GM12864 (cell line): ENCODE data around the gene PPP1R3G.
"Not testable (repeated sequence)": the region's sequence is repeated elsewhere in the genome, so short reads cannot be mapped to it uniquely, and the experiment has no call there.

ENCODE experiments used
- DNase-seq: peaks from one replicate; pipeline ENCODE4 v3.0.0-alpha.2; 2011; ENCODE audit warnings: low read depth
- H3K4me3 ChIP-seq: 2 replicates; pipeline ENCODE4 v1.5.1; 2011; ENCODE audit warnings: mild to moderate bottlenecking, low read depth, low read length, control low read depth
- CTCF ChIP-seq: IDR thresholded peaks from 2 replicates; pipeline ENCODE4 v1.5.1; 2011; ENCODE audit warnings: low read depth, mild to moderate bottlenecking, moderate library complexity, low read length, control low read depth, inconsistent platforms; ENCODE audit errors: missing control alignments

PPP1R3G gene

GRCh38 chr6:5059036-5059896 lies 25.9 kb upstream of the PPP1R3G start:
- no peak for DNase-seq
- no peak overlapping the region for H3K4me3 ChIP-seq
- no peak for TF ChIP-seq CTCF

GRCh38 chr6:5060439-5060838 lies 24.7 kb upstream of the PPP1R3G start:
- not testable (repeated sequence) for H3K4me3 ChIP-seq, DNase-seq

DNA sequence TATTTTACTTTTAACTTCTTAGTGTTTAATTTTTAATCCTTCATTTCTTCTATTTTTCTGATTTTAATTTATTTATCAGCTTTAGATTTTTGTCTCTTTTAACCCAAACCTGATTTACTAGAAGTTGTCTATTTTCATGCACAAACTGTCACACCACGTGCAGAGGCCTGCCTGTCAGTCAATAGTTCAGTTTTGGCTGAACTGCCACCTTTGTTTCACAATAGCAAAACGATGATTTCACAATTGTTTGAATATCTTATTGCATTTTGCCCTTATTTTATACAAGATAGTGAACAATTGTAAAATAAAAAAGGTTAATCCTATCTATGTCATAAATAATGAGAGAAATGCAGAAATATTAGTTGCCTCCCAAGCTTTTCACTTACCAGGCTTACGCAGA lies 24.0 kb upstream of the PPP1R3G start:
- DNase-seq, result no peak
- no peak overlapping the region for H3K4me3 ChIP-seq
- no peak for TF ChIP-seq CTCF

DNA sequence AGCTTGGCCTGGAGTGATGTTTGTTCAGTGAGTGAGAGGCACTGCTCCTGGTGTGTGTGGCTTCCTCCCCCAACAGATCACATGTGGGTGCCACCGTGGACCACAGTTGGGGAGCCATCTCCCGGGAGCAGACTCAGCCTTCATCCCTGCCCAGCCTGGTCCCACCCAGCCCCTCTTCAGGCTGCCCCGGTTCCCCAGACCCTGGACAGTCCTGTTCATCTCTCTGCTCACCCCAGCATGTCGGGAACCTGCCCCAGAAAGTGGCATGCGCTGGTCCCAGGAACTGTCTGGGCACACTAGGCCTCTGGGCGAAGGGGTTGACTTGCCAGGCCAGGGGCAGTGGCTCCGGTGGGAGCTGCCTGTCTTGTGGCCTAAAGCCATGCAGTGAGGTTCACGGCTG lies 21.5 kb upstream of the PPP1R3G start:
- TF ChIP-seq CTCF, result no peak
- no peak overlapping the region for H3K4me3 ChIP-seq
- DNase-seq, result no peak

DNA sequence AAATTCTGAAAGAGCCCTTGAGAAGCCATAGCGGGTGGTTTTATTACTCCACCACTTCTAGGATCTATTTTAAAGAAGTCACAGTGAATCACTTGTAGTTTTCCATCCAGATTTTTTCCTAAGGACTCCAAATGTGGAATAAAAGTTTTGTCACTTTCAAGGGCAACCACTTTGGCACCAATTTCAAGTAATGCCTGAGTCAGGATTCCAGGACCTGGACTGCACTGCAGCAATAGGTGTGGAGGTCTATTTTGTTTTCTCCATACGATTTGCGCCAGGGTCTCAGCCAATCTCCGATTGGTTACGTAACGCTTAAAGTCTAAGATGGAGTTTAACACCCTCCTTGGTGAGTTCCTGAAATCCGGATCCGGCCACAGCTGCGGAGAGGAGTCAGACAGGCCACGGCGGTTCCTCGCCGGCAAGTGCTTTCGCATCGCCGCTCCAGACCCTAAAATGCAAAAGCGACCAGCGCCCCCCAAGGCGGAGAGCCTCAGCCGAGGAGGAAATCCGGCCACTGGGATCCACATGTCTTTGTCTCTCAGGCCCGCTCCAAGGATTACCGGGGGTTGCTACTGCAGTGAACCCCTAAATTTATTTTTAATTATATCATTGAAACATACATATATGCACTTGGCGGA lies 18.6 kb upstream of the PPP1R3G start:
- H3K4me3 ChIP-seq, result no peak overlapping the region
- no peak for TF ChIP-seq CTCF
- DNase-seq, result no peak

DNA sequence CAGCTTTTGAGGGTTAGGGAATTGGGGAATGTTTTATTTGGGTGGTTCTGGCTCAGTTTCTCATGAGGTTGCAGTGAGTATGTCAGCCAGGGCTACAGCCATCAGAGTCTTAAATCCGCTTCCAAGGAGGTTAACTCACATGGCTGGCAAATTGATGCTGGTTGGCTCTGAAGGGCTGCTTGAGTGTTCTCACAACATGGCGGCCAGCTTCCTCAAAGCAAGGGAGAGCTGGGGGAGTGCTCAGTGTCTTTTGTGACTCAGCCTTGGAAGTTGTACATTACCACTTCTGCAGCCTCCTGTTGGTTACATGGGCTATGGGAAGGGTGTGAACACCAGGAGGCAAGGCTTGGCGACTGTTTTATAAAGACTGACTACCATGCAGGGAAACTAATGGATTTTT lies 17.8 kb upstream of the PPP1R3G start:
- no peak for TF ChIP-seq CTCF
- no peak for DNase-seq
- H3K4me3 ChIP-seq, result no peak overlapping the region

GRCh38 chr6:5068153-5068751 lies 16.9 kb upstream of the PPP1R3G start:
- DNase-seq, result no peak
- H3K4me3 ChIP-seq, result no peak overlapping the region
- no peak for TF ChIP-seq CTCF
